MM.1S (cell line): ENCODE data around the gene TTYH2.

Source experiments
- DNase-seq: peaks from one replicate; pipeline ENCODE4 v3.0.0-alpha.2; 2015
- H2AFZ ChIP-seq: fragments of 300-600 bp; sonication (generic); 2 replicates; pipeline ENCODE4 v1.6.0; 2016; ENCODE audit warnings: antibody characterized with exemption, low read length
- H3F3A ChIP-seq: fragments of 300-600 bp; sonication (generic); 2 replicates; pipeline ENCODE4 v1.6.1; 2016; ENCODE audit warnings: mild to moderate bottlenecking, antibody characterized with exemption, low read length, moderate library complexity, mixed read lengths; ENCODE audit not compliant: insufficient read depth
- H3K27ac ChIP-seq: fragments of 300-600 bp; sonication (generic); 2 replicates; pipeline ENCODE4 v1.5.1; 2016; ENCODE audit warnings: mild to moderate bottlenecking, low read length
- H3K27me3 ChIP-seq: fragments of 300-600 bp; sonication (generic); replicated peaks from 2 replicates; pipeline ENCODE4 v1.6.0; 2016; ENCODE audit warnings: low read length; ENCODE audit not compliant: insufficient read depth
- H3K36me3 ChIP-seq: fragments of 300-600 bp; sonication (generic); replicated peaks from 2 replicates; pipeline ENCODE4 v1.6.1; 2016; ENCODE audit warnings: mild to moderate bottlenecking, low read length, mixed read lengths; ENCODE audit not compliant: insufficient read depth
- H3K4me1 ChIP-seq: fragments of 300-600 bp; sonication (generic); 2 replicates; pipeline ENCODE4 v1.6.1; 2016; ENCODE audit warnings: low read length, mixed read lengths
- H3K4me2 ChIP-seq: fragments of 300-600 bp; sonication (generic); 2 replicates; pipeline ENCODE4 v1.6.0; 2016; ENCODE audit warnings: low read depth, low read length
- H3K4me3 ChIP-seq: fragments of 300-600 bp; sonication (generic); 2 replicates; pipeline ENCODE4 v1.5.1; 2016; ENCODE audit warnings: low read length, mixed read lengths
- H3K79me2 ChIP-seq: fragments of 300-600 bp; sonication (generic); 2 replicates; pipeline ENCODE4 v1.6.1; 2016; ENCODE audit warnings: mixed run types, low read length, mixed read lengths
- H3K9ac ChIP-seq: fragments of 300-600 bp; sonication (generic); 2 replicates; pipeline ENCODE4 v1.6.1; 2016; ENCODE audit warnings: low read length, mixed read lengths
- H3K9me2 ChIP-seq: fragments of 300-600 bp; sonication (generic); replicated peaks from 2 replicates; pipeline ENCODE4 v1.6.1; 2016; ENCODE audit warnings: mild to moderate bottlenecking, low read length, mixed read lengths; ENCODE audit not compliant: insufficient read depth
- H3K9me3 ChIP-seq: fragments of 300-600 bp; sonication (generic); replicated peaks from 2 replicates; pipeline ENCODE4 v1.6.1; 2016; ENCODE audit warnings: mild to moderate bottlenecking, low read length, mixed read lengths; ENCODE audit not compliant: insufficient read depth
- H4K20me1 ChIP-seq: fragments of 300-600 bp; sonication (generic); 2 replicates; pipeline ENCODE4 v1.6.1; 2016; ENCODE audit warnings: mild to moderate bottlenecking, low read length, moderate library complexity, mixed read lengths; ENCODE audit not compliant: insufficient read depth
- CTCF ChIP-seq: fragments of 300-600 bp; sonication (generic); IDR thresholded peaks from 2 replicates; pipeline ENCODE4 v1.5.1; 2016; ENCODE audit warnings: antibody characterized with exemption, low read length, mixed read lengths
- EZH2 ChIP-seq: fragments of 300-600 bp; sonication (generic); optimal IDR thresholded peaks from 2 replicates; pipeline ENCODE3; 2017; ENCODE audit warnings: low read depth, mild to moderate bottlenecking, antibody characterized with exemption, low read length, mixed read lengths
- EZH2phosphoT487 ChIP-seq: fragments of 300-600 bp; sonication (generic); IDR thresholded peaks from 2 replicates; pipeline ENCODE4 v1.6.1; 2018; ENCODE audit warnings: antibody characterized with exemption, low read length

Gene TTYH2

DNA sequence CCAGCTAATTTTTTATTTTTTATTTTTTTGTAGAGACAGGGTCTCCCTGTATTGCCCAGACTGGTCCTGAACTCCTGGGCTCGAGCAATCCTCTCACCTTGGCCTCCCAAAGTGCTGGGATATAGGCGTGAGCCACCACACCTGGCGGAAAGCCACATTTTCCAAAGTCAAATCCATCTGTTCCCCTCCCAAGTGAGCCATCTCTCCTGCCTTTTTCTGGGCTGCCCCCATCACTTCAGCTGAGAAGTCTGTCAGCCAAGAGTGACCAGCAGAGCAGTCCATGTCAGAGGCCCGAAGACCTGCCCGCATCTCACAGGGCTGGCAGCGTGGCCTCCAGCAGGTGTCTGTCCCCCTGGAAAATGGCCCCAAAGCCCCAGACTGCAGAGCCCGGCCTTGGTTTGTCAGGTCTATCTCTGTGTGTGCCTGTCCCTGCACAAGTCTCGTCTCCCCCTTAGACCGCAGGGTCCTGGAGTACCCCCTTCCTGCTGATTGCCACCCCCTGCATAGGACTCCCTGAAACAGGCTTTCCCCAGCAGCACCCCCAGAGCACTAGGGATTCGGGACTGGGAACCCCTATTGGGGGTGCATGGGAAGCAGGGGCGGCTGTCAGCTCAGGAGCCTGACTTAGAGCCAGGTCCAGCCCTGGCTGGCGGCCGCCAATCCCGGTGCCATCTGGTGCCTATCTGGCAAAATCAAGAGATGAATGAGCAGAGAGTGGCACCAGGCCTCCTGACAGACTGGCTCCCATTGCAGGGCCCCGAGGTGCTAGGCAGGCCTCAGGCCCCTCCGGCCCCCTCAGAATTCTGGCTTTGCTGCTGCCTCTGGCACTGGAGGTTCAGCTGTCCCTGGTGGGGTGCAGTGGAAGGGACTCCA lies 7.8 kb downstream of the TTYH2 start:
- Histone ChIP-seq H2AFZ (no peak overlapping the region), H3K4me2 (no peak overlapping the region), H3K9me2 (no peaks in the 10 kb centered on the region), H3K9ac (no peak overlapping the region), H4K20me1 (no peaks in the 10 kb centered on the region), H3K4me1 (no peaks in the 10 kb centered on the region), H3F3A (no peaks in the 10 kb centered on the region), H3K36me3 (no peaks in the 10 kb centered on the region), H3K27me3 (peaks cover 25% of the 10 kb centered on the region; the same call in 1 of the 2 replicates), H3K79me2 (no peaks in the 10 kb centered on the region), H3K4me3 (no peak overlapping the region), H3K27ac (no peak overlapping the region), H3K9me3 (no peaks in the 10 kb centered on the region)
- TF ChIP-seq EZH2 (no peak), CTCF (no peak), EZH2phosphoT487 (no peak)
- DNase-seq: no peak

GRCh38 chr17:74222399-74222798 lies 9.0 kb downstream of the TTYH2 start:
- H3K36me3 ChIP-seq: no peaks in the 10 kb centered on the region
- H3K4me1 ChIP-seq: no peaks in the 10 kb centered on the region
- H3K27ac ChIP-seq: no peak overlapping the region

GRCh38 chr17:74223901-74224300 lies 10.5 kb downstream of the TTYH2 start:
- H3K36me3 ChIP-seq: no peaks in the 10 kb centered on the region
- peaks cover 34% of the 10 kb centered on the region; the same call in 1 of the 2 replicates for H3K27me3 ChIP-seq
- TF ChIP-seq EZH2 (no peak), EZH2phosphoT487 (no peak), CTCF (no peak)
- H3K79me2 ChIP-seq: no peaks in the 10 kb centered on the region
- H3F3A ChIP-seq: no peaks in the 10 kb centered on the region
- no peak overlapping the region for H2AFZ ChIP-seq
- no peak overlapping the region for H3K27ac ChIP-seq
- H3K4me2 ChIP-seq: no peak overlapping the region
- no peaks in the 10 kb centered on the region for H4K20me1 ChIP-seq
- no peaks in the 10 kb centered on the region for H3K9me3 ChIP-seq
- H3K4me3 ChIP-seq: no peak overlapping the region
- DNase-seq: no peak
- H3K9ac ChIP-seq: no peak overlapping the region
- H3K4me1 ChIP-seq: no peaks in the 10 kb centered on the region
- H3K9me2 ChIP-seq: no peaks in the 10 kb centered on the region

More at GRCh38 chr17:74222399-74222798, 9.0 kb downstream of the TTYH2 start:
- H3K9ac ChIP-seq: no peak overlapping the region
- peaks cover 34% of the 10 kb centered on the region; the same call in 1 of the 2 replicates for H3K27me3 ChIP-seq
- H3K9me2 ChIP-seq: no peaks in the 10 kb centered on the region
- no peaks in the 10 kb centered on the region for H3F3A ChIP-seq
- H4K20me1 ChIP-seq: no peaks in the 10 kb centered on the region
- no peak for DNase-seq
- H2AFZ ChIP-seq: no peak overlapping the region
- no peaks in the 10 kb centered on the region for H3K9me3 ChIP-seq
- no peak overlapping the region for H3K4me3 ChIP-seq
- TF ChIP-seq EZH2 (no peak), EZH2phosphoT487 (no peak), CTCF (no peak)
- H3K4me2 ChIP-seq: no peak overlapping the region
- no peaks in the 10 kb centered on the region for H3K79me2 ChIP-seq
